ENCODE measurements around the gene GSAP.

- no peak for TF ChIP-seq CTCF (IDR thresholded peaks at IDR 0.05)
- TF ChIP-seq POLR2A (IDR thresholded peaks at IDR 0.05) = no peak
- no peak for TF ChIP-seq EP300 (IDR thresholded peaks at IDR 0.05)
Measured at GRCh38 chr7:77415476-77415822, 700 bp downstream of the GSAP start.
